HL-60 (cell line): ENCODE results near the gene SFXN5.

Experiments used
- DNase-seq, 2 experiments: peaks; one replicate each; pipeline ENCODE4 v3.0.0-alpha.2; 2010 to 2020; ENCODE audit warnings: low read depth in 1 of 2, low spot score in 1 of 2
- H3K27ac ChIP-seq: fragments of 250-450 bp; sonication (Bioruptor Pico); replicated peaks from 2 replicates; pipeline ENCODE4 v1.5.1; 2020; ENCODE audit warnings: mild to moderate bottlenecking, moderate library complexity
- H3K27me3 ChIP-seq: fragments of 250-450 bp; sonication (Bioruptor Pico); 2 replicates; pipeline ENCODE4 v1.5.1; 2021; ENCODE audit warnings: mild to moderate bottlenecking, moderate library complexity; ENCODE audit not compliant: insufficient read depth, poor library complexity, severe bottlenecking
- H3K4me3 ChIP-seq: replicated peaks from 2 replicates; pipeline ENCODE4 v1.5.1; 2011; ENCODE audit warnings: mild to moderate bottlenecking, control low read depth, low read length; ENCODE audit not compliant: insufficient read depth
- CTCF ChIP-seq: IDR thresholded peaks from one replicate; pipeline ENCODE4 v1.5.1; 2011; ENCODE audit warnings: low read length, control low read depth, inconsistent platforms; ENCODE audit not compliant: insufficient read depth
- GABPA ChIP-seq: IDR thresholded peaks from 2 replicates; pipeline ENCODE4 v1.6.1; 2012; ENCODE audit warnings: low read depth
- POLR2AphosphoS5 ChIP-seq: IDR thresholded peaks from 2 replicates; pipeline ENCODE4 v1.6.1; 2012; ENCODE audit warnings: low read depth
- REST ChIP-seq: IDR thresholded peaks from 2 replicates; pipeline ENCODE4 v1.6.1; 2012; ENCODE audit warnings: low read depth; ENCODE audit not compliant: insufficient replicate concordance
- SPI1 ChIP-seq: IDR thresholded peaks from 2 replicates; pipeline ENCODE4 v1.6.1; 2012; ENCODE audit warnings: low read depth, mild to moderate bottlenecking, borderline replicate concordance

SFXN5 gene

GRCh38 chr2:73104933-73105332 lies 33.4 kb upstream of the SFXN5 start:
- DNase-seq, result no peak
- H3K27me3 ChIP-seq, result peaks cover 6% of the 10 kb centered on the region
- H3K27ac ChIP-seq, result no peak overlapping the region
- no peak for TF ChIP-seq SPI1
- TF ChIP-seq POLR2AphosphoS5, result no peak
- no peak for TF ChIP-seq GABPA
- TF ChIP-seq REST, result no peak
- TF ChIP-seq CTCF, result no peak
- no peak overlapping the region for H3K4me3 ChIP-seq

GRCh38 chr2:73103018-73103542 lies 31.6 kb upstream of the SFXN5 start:
- TF ChIP-seq POLR2AphosphoS5 (no peak), REST (no peak), SPI1 (no peak), CTCF (no peak), GABPA (no peak)
- H3K27me3 ChIP-seq, result peaks cover 3% of the 10 kb centered on the region
- H3K27ac ChIP-seq, result no peak overlapping the region
- no peak for DNase-seq
- H3K4me3 ChIP-seq, result no peak overlapping the region

- Histone ChIP-seq H3K4me3 (no peak overlapping the region), H3K27ac (no peak overlapping the region), H3K27me3 (no peaks in the 10 kb centered on the region)
- no peak for DNase-seq
- TF ChIP-seq SPI1, result no peak
- no peak for TF ChIP-seq POLR2AphosphoS5
- no peak for TF ChIP-seq REST
- no peak for TF ChIP-seq CTCF
- no peak for TF ChIP-seq GABPA
These were observed 30.2 kb upstream of the SFXN5 start for GRCh38 chr2:73101626-73102256.
